HUES64 (cell line): ENCODE results near the gene RARA.

Experiments
- H3K27ac ChIP-seq: 2 replicates; pipeline ENCODE4 v1.7.0; 2013; ENCODE audit warnings: low read depth, low read length, inconsistent platforms
- H3K27me3 ChIP-seq: 2 replicates; pipeline ENCODE4 v1.6.1; 2013; ENCODE audit warnings: mild to moderate bottlenecking, low read length; ENCODE audit not compliant: insufficient read depth
- H3K36me3 ChIP-seq: 2 replicates; pipeline ENCODE4 v1.6.1; 2013; ENCODE audit warnings: mild to moderate bottlenecking, low read length; ENCODE audit not compliant: insufficient read depth
- H3K4me1 ChIP-seq: 2 replicates; pipeline ENCODE4 v1.6.1; 2013; ENCODE audit warnings: mild to moderate bottlenecking, low read length, moderate library complexity; ENCODE audit not compliant: insufficient read depth
- H3K4me3 ChIP-seq: 2 replicates; pipeline ENCODE4 v1.5.1; 2013; ENCODE audit warnings: mild to moderate bottlenecking, low read length, moderate library complexity
- H3K9ac ChIP-seq: 2 replicates; pipeline ENCODE4 v1.6.1; 2013; ENCODE audit warnings: mild to moderate bottlenecking, low read depth, low read length
- H3K9me3 ChIP-seq: 2 replicates; pipeline ENCODE4 v1.6.1; 2013; ENCODE audit warnings: low read depth, low read length; ENCODE audit not compliant: insufficient read depth
- WGBS: fragments of 150-250, 120-280 bp; methylation state at CpG from one replicate; pipeline ENCODE4 v1.1.7; 2013; ENCODE audit warnings: missing lambda C conversion rate; 5-methylcytosine and 5-hydroxymethylcytosine counted together

The RARA gene

DNA sequence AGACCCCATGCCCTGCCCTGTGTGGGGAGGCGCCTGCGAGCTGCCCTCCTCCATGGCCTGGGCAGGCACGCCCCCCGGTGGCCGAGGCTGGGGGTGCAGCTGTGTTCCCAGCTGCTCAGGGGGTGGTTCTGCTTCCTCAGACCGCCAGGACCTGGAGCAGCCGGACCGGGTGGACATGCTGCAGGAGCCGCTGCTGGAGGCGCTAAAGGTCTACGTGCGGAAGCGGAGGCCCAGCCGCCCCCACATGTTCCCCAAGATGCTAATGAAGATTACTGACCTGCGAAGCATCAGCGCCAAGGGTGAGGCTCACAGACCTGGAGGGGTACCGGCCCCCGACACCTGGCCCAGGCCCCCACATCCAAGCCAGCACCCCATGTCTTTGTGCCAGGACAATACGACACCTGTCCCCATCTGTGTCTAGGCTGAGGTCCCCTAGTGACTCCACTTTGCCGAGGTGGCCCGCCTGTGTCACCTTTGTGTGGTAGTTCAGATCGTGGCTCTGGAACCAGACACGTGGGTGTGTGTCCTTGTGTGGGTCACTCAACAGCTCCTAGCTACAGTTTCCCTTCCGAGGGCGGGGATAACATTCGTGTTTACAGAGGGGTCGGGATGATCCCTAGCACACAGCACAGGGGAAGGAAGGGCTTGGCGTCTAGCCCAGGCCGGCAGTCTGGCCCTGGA, 46.3 kb downstream of the RARA start:
- 66% methylated on average over 29 of the region's 29 CpGs for WGBS
- Histone ChIP-seq H3K9ac (no peak overlapping the region), H3K27me3 (peaks cover 10% of the 10 kb centered on the region; the same call in 1 of the 2 replicates), H3K27ac (no peak overlapping the region), H3K4me1 (0 out of 2 replicates have a peak, but pooled peaks cover 9% of the 10 kb centered on the region), H3K9me3 (no peaks in the 10 kb centered on the region), H3K4me3 (no peak overlapping the region), H3K36me3 (peaks cover 12% of the 10 kb centered on the region; the same call in 1 of the 2 replicates)

DNA sequence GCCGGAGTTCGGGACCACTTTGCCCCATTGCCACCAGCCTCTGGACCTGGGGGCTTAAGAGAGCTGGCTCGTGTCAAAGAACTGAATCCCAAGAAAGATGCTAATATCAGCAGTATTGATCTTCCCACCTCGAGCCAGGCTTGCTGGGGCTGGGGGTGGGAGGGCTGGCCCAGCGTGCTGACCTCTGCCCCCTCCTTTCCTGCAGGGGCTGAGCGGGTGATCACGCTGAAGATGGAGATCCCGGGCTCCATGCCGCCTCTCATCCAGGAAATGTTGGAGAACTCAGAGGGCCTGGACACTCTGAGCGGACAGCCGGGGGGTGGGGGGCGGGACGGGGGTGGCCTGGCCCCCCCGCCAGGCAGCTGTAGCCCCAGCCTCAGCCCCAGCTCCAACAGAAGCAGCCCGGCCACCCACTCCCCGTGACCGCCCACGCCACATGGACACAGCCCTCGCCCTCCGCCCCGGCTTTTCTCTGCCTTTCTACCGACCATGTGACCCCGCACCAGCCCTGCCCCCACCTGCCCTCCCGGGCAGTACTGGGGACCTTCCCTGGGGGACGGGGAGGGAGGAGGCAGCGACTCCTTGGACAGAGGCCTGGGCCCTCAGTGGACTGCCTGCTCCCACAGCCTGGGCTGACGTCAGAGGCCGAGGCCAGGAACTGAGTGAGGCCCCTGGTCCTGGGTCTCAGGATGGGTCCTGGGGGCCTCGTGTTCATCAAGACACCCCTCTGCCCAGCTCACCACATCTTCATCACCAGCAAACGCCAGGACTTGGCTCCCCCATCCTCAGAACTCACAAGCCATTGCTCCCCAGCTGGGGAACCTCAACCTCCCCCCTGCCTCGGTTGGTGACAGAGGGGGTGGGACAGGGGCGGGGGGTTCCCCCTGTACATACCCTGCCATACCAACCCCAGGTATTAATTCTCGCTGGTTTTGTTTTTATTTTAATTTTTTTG, 47.1 kb downstream of the RARA start:
- no peak overlapping the region for H3K9ac ChIP-seq
- no peak overlapping the region for H3K4me3 ChIP-seq
- no peaks in the 10 kb centered on the region for H3K9me3 ChIP-seq
- H3K27me3 ChIP-seq, result peaks cover 11% of the 10 kb centered on the region
- peaks cover 12% of the 10 kb centered on the region; the same call in 1 of the 2 replicates for H3K36me3 ChIP-seq
- 0 out of 2 replicates have a peak, but pooled peaks cover 6% of the 10 kb centered on the region for H3K4me1 ChIP-seq
- 86% methylated on average over 31 of the region's 33 CpGs for WGBS
- no peak overlapping the region for H3K27ac ChIP-seq

DNA sequence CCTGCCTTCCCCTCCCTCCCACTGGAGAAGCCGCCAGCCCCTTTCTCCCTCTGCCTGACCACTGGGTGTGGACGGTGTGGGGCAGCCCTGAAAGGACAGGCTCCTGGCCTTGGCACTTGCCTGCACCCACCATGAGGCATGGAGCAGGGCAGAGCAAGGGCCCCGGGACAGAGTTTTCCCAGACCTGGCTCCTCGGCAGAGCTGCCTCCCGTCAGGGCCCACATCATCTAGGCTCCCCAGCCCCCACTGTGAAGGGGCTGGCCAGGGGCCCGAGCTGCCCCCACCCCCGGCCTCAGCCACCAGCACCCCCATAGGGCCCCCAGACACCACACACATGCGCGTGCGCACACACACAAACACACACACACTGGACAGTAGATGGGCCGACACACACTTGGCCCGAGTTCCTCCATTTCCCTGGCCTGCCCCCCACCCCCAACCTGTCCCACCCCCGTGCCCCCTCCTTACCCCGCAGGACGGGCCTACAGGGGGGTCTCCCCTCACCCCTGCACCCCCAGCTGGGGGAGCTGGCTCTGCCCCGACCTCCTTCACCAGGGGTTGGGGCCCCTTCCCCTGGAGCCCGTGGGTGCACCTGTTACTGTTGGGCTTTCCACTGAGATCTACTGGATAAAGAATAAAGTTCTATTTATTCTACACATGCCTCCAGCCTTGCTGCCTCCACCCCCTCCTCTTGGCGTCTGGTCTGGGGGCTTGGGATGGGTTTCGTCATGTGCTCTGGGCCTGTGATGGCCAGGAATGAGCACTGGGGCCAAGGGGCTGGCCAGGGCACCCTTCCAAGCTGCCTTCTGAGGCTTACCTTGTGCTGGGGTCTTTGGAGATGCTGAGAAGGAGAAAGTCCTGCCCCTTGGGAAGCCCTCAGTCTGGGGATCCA, 48.3 kb downstream of the RARA start:
- WGBS, result 87% methylated on average over 19 of the region's 19 CpGs
- H3K9ac ChIP-seq, result no peak overlapping the region
- no peaks in the 10 kb centered on the region for H3K9me3 ChIP-seq
- peaks cover 17% of the 10 kb centered on the region for H3K27me3 ChIP-seq
- H3K4me1 ChIP-seq, result peaks cover 12% of the 10 kb centered on the region; the same call in 1 of the 2 replicates
- no peak overlapping the region for H3K27ac ChIP-seq
- H3K4me3 ChIP-seq, result no peak overlapping the region
- peaks cover 7% of the 10 kb centered on the region; the same call in 1 of the 2 replicates for H3K36me3 ChIP-seq

- 23% methylated on average over 16 of the region's 17 CpGs for WGBS
- peaks cover 14% of the 10 kb centered on the region; the same call in 1 of the 2 replicates for H3K4me1 ChIP-seq
- no peak overlapping the region for H3K27ac ChIP-seq
- peaks cover 29% of the 10 kb centered on the region for H3K27me3 ChIP-seq
- H3K4me3 ChIP-seq, result peak overlapping the region; percentile 9; the same call in 1 of the 2 replicates
- no peaks in the 10 kb centered on the region for H3K9me3 ChIP-seq
- no peak overlapping the region for H3K9ac ChIP-seq
- H3K36me3 ChIP-seq, result no peaks in the 10 kb centered on the region
Observed at GRCh38 chr17:40358323-40359038, 49.5 kb downstream of the RARA start.

GRCh38 chr17:40360091-40360490, 51.1 kb downstream of the RARA start:
- no peak overlapping the region for H3K9ac ChIP-seq
- no peak overlapping the region for H3K27ac ChIP-seq
- H3K36me3 ChIP-seq, result no peaks in the 10 kb centered on the region
- peaks cover 40% of the 10 kb centered on the region for H3K27me3 ChIP-seq
- H3K4me3 ChIP-seq, result no peak overlapping the region
- H3K9me3 ChIP-seq, result no peaks in the 10 kb centered on the region
- WGBS, result 85% methylated on average over 8 of the region's 8 CpGs
- H3K4me1 ChIP-seq, result peaks cover 14% of the 10 kb centered on the region; the same call in 1 of the 2 replicates

- Histone ChIP-seq H3K4me3 (no peak overlapping the region), H3K27ac (no peak overlapping the region), H3K36me3 (no peaks in the 10 kb centered on the region), H3K9ac (no peak overlapping the region), H3K27me3 (peaks cover 40% of the 10 kb centered on the region), H3K4me1 (peaks cover 14% of the 10 kb centered on the region; the same call in 1 of the 2 replicates), H3K9me3 (no peaks in the 10 kb centered on the region)
- WGBS, result 40% methylated on average over 24 of the region's 32 CpGs
Observed at GRCh38 chr17:40361063-40361924, 52.3 kb downstream of the RARA start.

DNA sequence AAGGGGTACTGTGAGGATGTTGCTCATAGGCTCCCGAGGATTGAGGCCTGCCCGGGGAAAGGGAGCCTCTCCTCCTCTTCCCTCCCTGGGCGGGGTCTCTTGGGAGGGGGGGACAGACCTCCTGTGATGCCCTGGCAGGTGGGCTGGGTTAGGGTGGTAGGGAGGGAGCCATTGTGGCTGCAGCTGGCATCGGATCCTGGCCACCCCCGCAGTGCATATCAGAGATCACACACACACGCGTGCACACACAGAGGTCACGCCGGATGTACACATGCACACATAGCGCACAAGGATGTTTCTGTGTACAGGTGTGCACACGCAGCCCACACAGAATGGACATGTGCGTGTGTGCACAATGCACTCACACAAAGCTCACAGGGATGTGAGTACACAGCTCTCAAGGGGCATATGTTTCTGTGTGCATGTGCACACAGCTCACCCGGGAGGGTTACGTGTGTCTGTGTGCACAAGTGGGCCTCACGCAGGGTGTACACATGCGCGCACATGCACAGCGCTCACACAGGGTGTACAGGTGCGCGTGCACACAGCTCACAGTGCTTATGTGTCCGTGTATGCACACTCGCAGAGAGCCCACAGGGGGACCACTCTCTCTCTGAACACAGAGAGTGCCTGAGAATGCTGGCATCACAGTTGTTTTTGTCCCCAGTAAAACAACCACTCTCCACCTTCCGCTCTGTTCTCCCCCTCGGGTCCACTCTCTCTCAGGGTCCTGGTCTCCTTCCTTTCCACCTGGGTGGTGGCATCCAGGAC, 53.1 kb downstream of the RARA start:
- H3K27ac ChIP-seq, result no peak overlapping the region
- H3K4me1 ChIP-seq, result peaks cover 14% of the 10 kb centered on the region; the same call in 1 of the 2 replicates
- no peaks in the 10 kb centered on the region for H3K36me3 ChIP-seq
- peak overlapping the region; percentile 48 for H3K4me3 ChIP-seq
- WGBS, result 72% methylated on average over 23 of the region's 24 CpGs
- H3K27me3 ChIP-seq, result peaks cover 40% of the 10 kb centered on the region
- no peaks in the 10 kb centered on the region for H3K9me3 ChIP-seq
- no peak overlapping the region for H3K9ac ChIP-seq

- H3K27me3 ChIP-seq, result peaks cover 40% of the 10 kb centered on the region
- H3K4me1 ChIP-seq, result peaks cover 14% of the 10 kb centered on the region; the same call in 1 of the 2 replicates
- no peak overlapping the region for H3K27ac ChIP-seq
- peak overlapping the region; percentile 48 for H3K4me3 ChIP-seq
- H3K9ac ChIP-seq, result no peak overlapping the region
- H3K9me3 ChIP-seq, result no peaks in the 10 kb centered on the region
- WGBS, result under 1% methylated on average over 58 of the region's 58 CpGs
- H3K36me3 ChIP-seq, result no peaks in the 10 kb centered on the region
Observed at GRCh38 chr17:40362696-40363110, 53.7 kb downstream of the RARA start.
